Sigmoid colon (tissue), 7 donors: ENCODE measurements around the gene SBSN. TPM values are rescaled to one million over a fixed set of nuclear protein-coding genes. Genes with fewer than 3 reads are reported as not detected.

Source experiments
- DNase-seq: peaks from one replicate; pipeline ENCODE4 v3.0.0-alpha.2; 2019
- H3K27ac ChIP-seq, 4 donors: fragments of 200-600 bp; sonication (generic); one replicate each; pipeline ENCODE4 v1.5.1; 2016 to 2019; ENCODE audit warnings: mild to moderate bottlenecking in 1 of 4
- H3K27me3 ChIP-seq, 3 donors: fragments of 200-600 bp; sonication (generic); one replicate each; pipeline ENCODE4 v1.5.1; 2019; ENCODE audit warnings: mild to moderate bottlenecking in 1 of 3
- H3K36me3 ChIP-seq, 4 donors: fragments of 200-600 bp; sonication (generic); one replicate each; pipeline ENCODE4 v1.5.1; 2016 to 2019
- H3K4me1 ChIP-seq, 4 donors: fragments of 200-600 bp; sonication (generic); one replicate each; pipeline ENCODE4 v1.5.1; 2017 to 2019
- H3K4me3 ChIP-seq, 4 donors: fragments of 200-600 bp; sonication (generic); one replicate each; pipeline ENCODE4 v1.5.1; 2017 to 2019; ENCODE audit warnings: mild to moderate bottlenecking in 2 of 4, moderate library complexity in 1 of 4
- H3K9me3 ChIP-seq, 4 donors: fragments of 200-600 bp in 3 of 4; sonication (generic) in 3 of 4; one replicate each; pipeline versions ENCODE4 v1.5.1 to v1.6.1; 2013 to 2019
- EP300 ChIP-seq, 4 donors: sonication (generic); formaldehyde crosslinking; IDR thresholded peaks; one replicate each; pipeline ENCODE4 v1.6.1; 2017; ENCODE audit warnings: antibody characterized with exemption in 4 of 4
- POLR2A ChIP-seq, 2 donors: fragments of 450-650 bp; IDR thresholded peaks; one replicate each; pipeline ENCODE4 v1.6.1; 2016; ENCODE audit warnings: antibody characterized with exemption in 2 of 2, mild to moderate bottlenecking in 2 of 2, moderate library complexity in 2 of 2
- POLR2AphosphoS5 ChIP-seq, 4 donors: sonication (generic); formaldehyde crosslinking; IDR thresholded peaks; one replicate each; pipeline ENCODE4 v1.6.1; 2017; ENCODE audit warnings: antibody characterized with exemption in 4 of 4
- WGBS, 2 donors: extraction: QIAGEN DNeasy Blood & Tissue Kit; methylation state at CpG; one replicate each; pipeline ENCODE4 v1.1.7; 2013; 5-methylcytosine and 5-hydroxymethylcytosine counted together
- intact Hi-C: fragments of 100-400 bp; cut with DNase I; formaldehyde crosslinking; loops from one replicate; pipeline ENCODE4 v1.15.1; 2023
- polyA plus RNA-seq, 3 donors: library from polyadenylated mRNA; stranded (reverse); fragments of 200-250 nt; gene quantifications; one replicate each; pipeline ENCODE4 v1.2.3, GENCODE V29; 2013
- total RNA-seq, 4 donors: library from RNA; depleted of rRNA; stranded (reverse); fragments of >200 nt; gene quantifications; one replicate each; pipeline ENCODE4 v1.1.0, GENCODE V29; 2016
- TF ChIP-seq, protein P1 (sequence below), 4 experiments: fragments of 450-650 bp in 3 of 4; fragments of 200-600 bp in 1 of 4; IDR thresholded peaks; one replicate each; pipeline ENCODE4 v1.5.1; 2016 to 2019; ENCODE audit warnings: antibody characterized with exemption in 4 of 4, mild to moderate bottlenecking in 3 of 4, moderate library complexity in 2 of 4
- donor health status: healthy with polysubstance abuse.
- donor health status: Bipolar disorder and iron deficiency.
- donor health status: healthy.

The SBSN gene
- total and polyA plus RNA-seq, 7 donors = 0.17 to 1.2 TPM; not detected in 5

DNA sequence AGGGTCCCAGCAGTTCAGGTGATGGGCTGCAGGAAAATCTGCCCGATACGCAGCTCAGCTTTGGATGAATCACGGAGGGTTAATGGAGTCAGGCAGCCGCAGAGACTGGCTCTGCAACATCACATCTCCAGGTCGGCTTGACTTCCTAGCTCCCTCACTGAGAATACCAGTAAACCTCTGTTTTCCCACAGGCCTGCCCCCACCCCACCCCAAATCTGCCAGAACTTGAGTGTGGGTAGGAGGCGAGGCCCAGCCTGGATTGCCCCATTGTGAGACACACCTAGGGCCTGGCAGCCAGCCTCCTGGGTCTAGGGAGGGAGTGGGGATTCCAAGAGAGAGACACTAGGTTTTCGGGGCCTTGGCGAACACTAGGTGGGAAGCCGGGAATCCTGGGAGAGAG, 34.1 kb downstream of the SBSN start:
- DNase-seq = no peak
- intact Hi-C loops = no loop called here
- Histone ChIP-seq H3K27ac (no peak overlapping the region), H3K27me3 (peaks cover 0 to 9% (median 0%) of the 10 kb centered on the region in 3 donors), H3K36me3 (no peaks in the 10 kb centered on the region), H3K9me3 (no peaks in the 10 kb centered on the region), H3K4me1 (peaks cover 0 to 7% (median 3%) of the 10 kb centered on the region in 4 donors), H3K4me3 (no peak overlapping the region)
- WGBS, 2 donors = 77 to 86% methylated on average over 9 of the region's 9 CpGs
- TF ChIP-seq, protein P1, sequence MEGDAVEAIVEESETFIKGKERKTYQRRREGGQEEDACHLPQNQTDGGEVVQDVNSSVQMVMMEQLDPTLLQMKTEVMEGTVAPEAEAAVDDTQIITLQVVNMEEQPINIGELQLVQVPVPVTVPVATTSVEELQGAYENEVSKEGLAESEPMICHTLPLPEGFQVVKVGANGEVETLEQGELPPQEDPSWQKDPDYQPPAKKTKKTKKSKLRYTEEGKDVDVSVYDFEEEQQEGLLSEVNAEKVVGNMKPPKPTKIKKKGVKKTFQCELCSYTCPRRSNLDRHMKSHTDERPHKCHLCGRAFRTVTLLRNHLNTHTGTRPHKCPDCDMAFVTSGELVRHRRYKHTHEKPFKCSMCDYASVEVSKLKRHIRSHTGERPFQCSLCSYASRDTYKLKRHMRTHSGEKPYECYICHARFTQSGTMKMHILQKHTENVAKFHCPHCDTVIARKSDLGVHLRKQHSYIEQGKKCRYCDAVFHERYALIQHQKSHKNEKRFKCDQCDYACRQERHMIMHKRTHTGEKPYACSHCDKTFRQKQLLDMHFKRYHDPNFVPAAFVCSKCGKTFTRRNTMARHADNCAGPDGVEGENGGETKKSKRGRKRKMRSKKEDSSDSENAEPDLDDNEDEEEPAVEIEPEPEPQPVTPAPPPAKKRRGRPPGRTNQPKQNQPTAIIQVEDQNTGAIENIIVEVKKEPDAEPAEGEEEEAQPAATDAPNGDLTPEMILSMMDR (IDR thresholded peaks at IDR 0.05) = no peak
- no peak for TF ChIP-seq POLR2AphosphoS5 (IDR thresholded peaks at IDR 0.05)
- TF ChIP-seq POLR2A (IDR thresholded peaks at IDR 0.05) = no peak

DNA sequence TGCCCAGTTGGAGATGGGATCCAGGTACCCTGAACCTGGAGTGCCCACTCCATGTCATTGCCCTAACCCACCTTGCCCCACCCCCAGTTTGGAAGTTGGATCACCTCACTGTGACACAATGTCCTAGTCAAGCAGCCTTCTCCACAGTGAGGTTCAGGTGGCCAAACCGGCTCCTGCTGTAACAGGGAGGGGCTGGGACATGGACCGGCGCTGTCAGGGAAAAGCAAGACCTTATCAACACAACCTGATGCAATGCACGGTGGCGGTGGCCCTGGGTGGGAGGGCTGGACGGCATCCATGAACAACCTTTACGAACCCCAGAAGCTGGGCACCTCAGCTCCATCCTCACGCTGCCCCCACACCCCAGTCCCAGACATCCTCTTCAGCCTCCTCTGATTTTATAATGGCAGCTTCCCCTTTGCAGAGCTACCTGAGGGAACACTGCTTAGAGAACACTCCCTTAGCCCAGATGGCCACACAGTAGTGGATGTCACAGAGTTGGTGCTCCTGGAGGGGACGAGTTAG, 36.2 kb downstream of the SBSN start:
- peaks cover 0 to 9% (median 0%) of the 10 kb centered on the region in 3 donors for H3K27me3 ChIP-seq
- no peak overlapping the region for H3K4me3 ChIP-seq
- no peaks in the 10 kb centered on the region for H3K9me3 ChIP-seq
- H3K36me3 ChIP-seq = no peaks in the 10 kb centered on the region
- 62 to 84% methylated on average over 9 of the region's 9 CpGs for WGBS, 2 donors
- DNase-seq = no peak
- no peak overlapping the region for H3K27ac ChIP-seq
- intact Hi-C loops = no loop called here
- H3K4me1 ChIP-seq = peaks cover 0 to 7% (median 3%) of the 10 kb centered on the region in 4 donors
- TF ChIP-seq POLR2AphosphoS5 (IDR thresholded peaks at IDR 0.05) (no peak), EP300 (IDR thresholded peaks at IDR 0.05) (no peak), POLR2A (IDR thresholded peaks at IDR 0.05) (no peak)
- TF ChIP-seq, protein P1 (IDR thresholded peaks at IDR 0.05) = no peak

DNA sequence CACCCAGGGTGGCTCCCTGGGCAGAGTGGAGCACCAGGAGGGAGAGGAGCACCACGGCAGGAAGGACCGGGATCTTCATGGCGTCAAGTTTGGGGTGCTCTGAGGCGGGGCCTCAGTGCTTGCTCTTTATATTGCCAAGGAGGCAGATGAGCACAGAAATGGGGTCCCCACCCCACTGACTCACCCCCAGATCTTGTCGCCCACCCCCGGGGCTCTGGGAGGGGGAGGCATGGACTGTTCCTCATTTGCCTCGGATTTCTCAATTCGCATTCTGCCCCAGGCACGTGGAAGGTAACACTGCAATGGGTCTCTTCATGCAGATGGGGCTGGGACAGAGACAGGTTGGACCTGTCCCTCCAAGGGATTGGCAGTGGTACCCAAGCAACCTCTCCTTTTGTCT, 37.7 kb downstream of the SBSN start, which contains the start of gene KRTDAP:
TSS of gene KRTDAP (minus strand) at position 101 of the 400 bp plus-strand sequence. CDS start at position 79, 22 bp downstream.
- Histone ChIP-seq H3K4me3 (no peak within 1 kb of the TSS), H3K36me3 (no peaks in the 10 kb centered on the region), H3K27me3 (peaks cover 0 to 9% (median 0%) of the 10 kb centered on the region in 3 donors), H3K27ac (no peak within 1 kb of the TSS), H3K9me3 (no peaks in the 10 kb centered on the region), H3K4me1 (peaks cover 0 to 4% (median 2%) of the 10 kb centered on the region in 4 donors)
- TF ChIP-seq POLR2A (IDR thresholded peaks at IDR 0.05) = no peak
- TF ChIP-seq POLR2AphosphoS5 (IDR thresholded peaks at IDR 0.05) = no peak
- TF ChIP-seq EP300 (IDR thresholded peaks at IDR 0.05) = no peak
- TF ChIP-seq, protein P1 (IDR thresholded peaks at IDR 0.05) = no peak
- 86% methylated on average over 9 of the region's 9 CpGs for WGBS, 2 donors
- DNase-seq = no peak
- intact Hi-C loops = no loop called here

DNA sequence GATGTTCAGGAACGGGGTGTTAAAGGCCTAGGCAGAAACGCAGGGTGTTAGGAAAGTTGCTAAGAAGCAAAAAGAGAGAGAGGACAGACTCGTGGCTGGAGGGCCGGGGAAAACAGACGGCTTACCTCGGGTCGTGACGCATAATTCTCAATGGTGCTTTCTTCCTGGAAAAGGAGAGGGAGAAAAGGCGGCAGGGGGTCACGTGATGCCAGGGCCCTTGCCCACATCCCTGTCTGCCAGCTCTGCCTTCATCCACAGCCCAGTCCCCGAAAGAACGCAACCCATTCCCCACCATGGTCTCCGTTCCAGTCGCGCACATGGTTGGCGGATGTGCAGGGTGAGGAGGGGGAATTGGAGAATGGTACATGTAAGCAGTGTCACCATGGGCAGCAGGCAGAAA, 39.4 kb downstream of the SBSN start:
- Histone ChIP-seq H3K27me3 (peaks cover 0 to 9% (median 0%) of the 10 kb centered on the region in 3 donors), H3K9me3 (no peaks in the 10 kb centered on the region), H3K4me3 (no peak overlapping the region), H3K36me3 (no peaks in the 10 kb centered on the region), H3K4me1 (no peaks in the 10 kb centered on the region), H3K27ac (no peak overlapping the region)
- 91 to 92% methylated on average over 16 of the region's 16 CpGs for WGBS, 2 donors
- intact Hi-C loops = no loop called here
- no peak for DNase-seq
- no peak for TF ChIP-seq POLR2A (IDR thresholded peaks at IDR 0.05)
- TF ChIP-seq, protein P1 (IDR thresholded peaks at IDR 0.05) = no peak
- TF ChIP-seq POLR2AphosphoS5 (IDR thresholded peaks at IDR 0.05) = no peak
- TF ChIP-seq EP300 (IDR thresholded peaks at IDR 0.05) = no peak
